Kidney capillary endothelial cell (primary cell): Measurements from ENCODE around the gene KRT36.

Experiments used
- DNase-seq: peaks from one replicate; pipeline ENCODE4 v3.0.0-alpha.2; 2018; ENCODE audit warnings: low spot score

KRT36 gene

GRCh38 chr17:41521574-41522261, 32.0 kb upstream of the KRT36 start:
- DNase-seq = peak; percentile 95

GRCh38 chr17:41520821-41521521, 31.3 kb upstream of the KRT36 start:
- no peak for DNase-seq

- no peak for DNase-seq
Observed at GRCh38 chr17:41519501-41520224, 30.0 kb upstream of the KRT36 start.

- no peak for DNase-seq
Observed at GRCh38 chr17:41518789-41519449, 29.2 kb upstream of the KRT36 start, which contains the start of gene KRT15. KRT15 (minus strand) TSS chr17:41518890; CDS start chr17:41518827, 63 bp downstream.

GRCh38 chr17:41518031-41518430, 28.3 kb upstream of the KRT36 start:
- no peak for DNase-seq

GRCh38 chr17:41516830-41517283, 27.1 kb upstream of the KRT36 start:
- no peak for DNase-seq

- no peak for DNase-seq
Observed at GRCh38 chr17:41516147-41516829, 26.6 kb upstream of the KRT36 start.

- DNase-seq = no peak
Observed at GRCh38 chr17:41513168-41513547, 23.4 kb upstream of the KRT36 start.

- no peak for DNase-seq
Observed at GRCh38 chr17:41512546-41513167, 22.9 kb upstream of the KRT36 start.

GRCh38 chr17:41511716-41512115, 22.0 kb upstream of the KRT36 start:
- no peak for DNase-seq

GRCh38 chr17:41511116-41511515, 21.4 kb upstream of the KRT36 start:
- no peak for DNase-seq

- no peak for DNase-seq
Observed at GRCh38 chr17:41510251-41511065, 20.7 kb upstream of the KRT36 start.

GRCh38 chr17:41507315-41507880, 17.7 kb upstream of the KRT36 start:
- no peak for DNase-seq

GRCh38 chr17:41505809-41506767, 16.4 kb upstream of the KRT36 start:
- DNase-seq = no peak

- no peak for DNase-seq
Observed at GRCh38 chr17:41505007-41505808, 15.5 kb upstream of the KRT36 start, which contains the start of gene KRT13. KRT13 (minus strand) TSS chr17:41505612; CDS start chr17:41505550, 62 bp downstream.

GRCh38 chr17:41504246-41504977, 14.7 kb upstream of the KRT36 start:
- DNase-seq = no peak

GRCh38 chr17:41503202-41503601, 13.5 kb upstream of the KRT36 start:
- DNase-seq = no peak
